ENCODE results near the gene NDUFS6.

NDUFS6 gene

GRCh38 chr5:1765141-1765879, 35.9 kb upstream of the NDUFS6 start:
- Histone ChIP-seq H3K27ac (ENCODE audit: low read depth in 2 of 2, low read length in 2 of 2) (no peak overlapping the region), H3K36me3 (ENCODE audit: control insufficient read depth in 2 of 2, insufficient read depth in 2 of 2, low read length in 2 of 2) (no peaks in the 10 kb centered on the region), H3K27me3 (ENCODE audit: control insufficient read depth in 2 of 2, insufficient read depth in 2 of 2, low read length in 2 of 2) (no peaks in the 10 kb centered on the region), H3K4me1 (ENCODE audit: control insufficient read depth in 2 of 2, insufficient read depth in 2 of 2, low read length in 2 of 2) (no peaks in the 10 kb centered on the region), H3K9me3 (ENCODE audit: control insufficient read depth in 2 of 2, low read length in 2 of 2) (no peaks in the 10 kb centered on the region), H3K9ac (ENCODE audit: low read depth in 1 of 2, low read length in 2 of 2) (no peak overlapping the region), H3K4me3 (ENCODE audit: low read length in 2 of 2) (no peak overlapping the region)

- Histone ChIP-seq H3K9ac (ENCODE audit: low read depth in 1 of 2, low read length in 2 of 2) (no peak overlapping the region), H3K9me3 (ENCODE audit: control insufficient read depth in 2 of 2, low read length in 2 of 2) (no peaks in the 10 kb centered on the region), H3K4me1 (ENCODE audit: control insufficient read depth in 2 of 2, insufficient read depth in 2 of 2, low read length in 2 of 2) (no peaks in the 10 kb centered on the region), H3K4me3 (ENCODE audit: low read length in 2 of 2) (no peak overlapping the region), H3K27ac (ENCODE audit: low read depth in 2 of 2, low read length in 2 of 2) (no peak overlapping the region), H3K36me3 (ENCODE audit: control insufficient read depth in 2 of 2, insufficient read depth in 2 of 2, low read length in 2 of 2) (no peaks in the 10 kb centered on the region), H3K27me3 (ENCODE audit: control insufficient read depth in 2 of 2, insufficient read depth in 2 of 2, low read length in 2 of 2) (no peaks in the 10 kb centered on the region)
Observed at GRCh38 chr5:1765880-1766235, 35.3 kb upstream of the NDUFS6 start.

- H3K9me3 ChIP-seq (ENCODE audit: control insufficient read depth in 2 of 2, low read length in 2 of 2) = no peaks in the 10 kb centered on the region
- no peaks in the 10 kb centered on the region for H3K27me3 ChIP-seq (ENCODE audit: control insufficient read depth in 2 of 2, insufficient read depth in 2 of 2, low read length in 2 of 2)
- no peak overlapping the region for H3K4me3 ChIP-seq (ENCODE audit: low read length in 2 of 2)
- H3K4me1 ChIP-seq (ENCODE audit: control insufficient read depth in 2 of 2, insufficient read depth in 2 of 2, low read length in 2 of 2) = no peaks in the 10 kb centered on the region
- no peak overlapping the region for H3K9ac ChIP-seq (ENCODE audit: low read depth in 1 of 2, low read length in 2 of 2)
- H3K36me3 ChIP-seq (ENCODE audit: control insufficient read depth in 2 of 2, insufficient read depth in 2 of 2, low read length in 2 of 2) = no peaks in the 10 kb centered on the region
- H3K27ac ChIP-seq (ENCODE audit: low read depth in 2 of 2, low read length in 2 of 2) = no peak overlapping the region
Observed at GRCh38 chr5:1767524-1768282, 33.5 kb upstream of the NDUFS6 start.

- Histone ChIP-seq H3K4me3 (ENCODE audit: low read length in 2 of 2) (no peak overlapping the region), H3K4me1 (ENCODE audit: control insufficient read depth in 2 of 2, insufficient read depth in 2 of 2, low read length in 2 of 2) (no peaks in the 10 kb centered on the region), H3K9me3 (ENCODE audit: control insufficient read depth in 2 of 2, low read length in 2 of 2) (no peaks in the 10 kb centered on the region), H3K27me3 (ENCODE audit: control insufficient read depth in 2 of 2, insufficient read depth in 2 of 2, low read length in 2 of 2) (no peaks in the 10 kb centered on the region), H3K36me3 (ENCODE audit: control insufficient read depth in 2 of 2, insufficient read depth in 2 of 2, low read length in 2 of 2) (no peaks in the 10 kb centered on the region), H3K27ac (ENCODE audit: low read depth in 2 of 2, low read length in 2 of 2) (no peak overlapping the region), H3K9ac (ENCODE audit: low read depth in 1 of 2, low read length in 2 of 2) (no peak overlapping the region)
Observed at GRCh38 chr5:1768283-1769000, 32.8 kb upstream of the NDUFS6 start.

- H3K4me1 ChIP-seq (ENCODE audit: control insufficient read depth in 2 of 2, insufficient read depth in 2 of 2, low read length in 2 of 2) = no peaks in the 10 kb centered on the region
Observed at GRCh38 chr5:1769017-1769640, 32.1 kb upstream of the NDUFS6 start.

GRCh38 chr5:1769752-1770442, 31.3 kb upstream of the NDUFS6 start:
- H3K9me3 ChIP-seq (ENCODE audit: control insufficient read depth in 2 of 2, low read length in 2 of 2) = no peaks in the 10 kb centered on the region
- no peaks in the 10 kb centered on the region for H3K36me3 ChIP-seq (ENCODE audit: control insufficient read depth in 2 of 2, insufficient read depth in 2 of 2, low read length in 2 of 2)
- H3K27ac ChIP-seq (ENCODE audit: low read depth in 2 of 2, low read length in 2 of 2) = no peak overlapping the region
- no peak overlapping the region for H3K4me3 ChIP-seq (ENCODE audit: low read length in 2 of 2)
- H3K4me1 ChIP-seq (ENCODE audit: control insufficient read depth in 2 of 2, insufficient read depth in 2 of 2, low read length in 2 of 2) = no peaks in the 10 kb centered on the region
- H3K9ac ChIP-seq (ENCODE audit: low read depth in 1 of 2, low read length in 2 of 2) = no peak overlapping the region
- no peaks in the 10 kb centered on the region for H3K27me3 ChIP-seq (ENCODE audit: control insufficient read depth in 2 of 2, insufficient read depth in 2 of 2, low read length in 2 of 2)

More at GRCh38 chr5:1769017-1769640, 32.1 kb upstream of the NDUFS6 start:
- H3K9me3 ChIP-seq (ENCODE audit: control insufficient read depth in 2 of 2, low read length in 2 of 2) = no peaks in the 10 kb centered on the region
- no peaks in the 10 kb centered on the region for H3K27me3 ChIP-seq (ENCODE audit: control insufficient read depth in 2 of 2, insufficient read depth in 2 of 2, low read length in 2 of 2)
- H3K36me3 ChIP-seq (ENCODE audit: control insufficient read depth in 2 of 2, insufficient read depth in 2 of 2, low read length in 2 of 2) = no peaks in the 10 kb centered on the region
- H3K9ac ChIP-seq (ENCODE audit: low read depth in 1 of 2, low read length in 2 of 2) = no peak overlapping the region
- H3K4me3 ChIP-seq (ENCODE audit: low read length in 2 of 2) = no peak overlapping the region
- no peak overlapping the region for H3K27ac ChIP-seq (ENCODE audit: low read depth in 2 of 2, low read length in 2 of 2)

GRCh38 chr5:1770443-1770802, 30.8 kb upstream of the NDUFS6 start:
- H3K4me1 ChIP-seq (ENCODE audit: control insufficient read depth in 2 of 2, insufficient read depth in 2 of 2, low read length in 2 of 2) = no peaks in the 10 kb centered on the region
- no peaks in the 10 kb centered on the region for H3K27me3 ChIP-seq (ENCODE audit: control insufficient read depth in 2 of 2, insufficient read depth in 2 of 2, low read length in 2 of 2)
- no peaks in the 10 kb centered on the region for H3K36me3 ChIP-seq (ENCODE audit: control insufficient read depth in 2 of 2, insufficient read depth in 2 of 2, low read length in 2 of 2)
- H3K9ac ChIP-seq (ENCODE audit: low read depth in 1 of 2, low read length in 2 of 2) = no peak overlapping the region
- no peaks in the 10 kb centered on the region for H3K9me3 ChIP-seq (ENCODE audit: control insufficient read depth in 2 of 2, low read length in 2 of 2)
- no peak overlapping the region for H3K27ac ChIP-seq (ENCODE audit: low read depth in 2 of 2, low read length in 2 of 2)
- no peak overlapping the region for H3K4me3 ChIP-seq (ENCODE audit: low read length in 2 of 2)

- H3K4me1 ChIP-seq (ENCODE audit: control insufficient read depth in 2 of 2, insufficient read depth in 2 of 2, low read length in 2 of 2) = no peaks in the 10 kb centered on the region
- no peak overlapping the region for H3K9ac ChIP-seq (ENCODE audit: low read depth in 1 of 2, low read length in 2 of 2)
- no peaks in the 10 kb centered on the region for H3K27me3 ChIP-seq (ENCODE audit: control insufficient read depth in 2 of 2, insufficient read depth in 2 of 2, low read length in 2 of 2)
- no peaks in the 10 kb centered on the region for H3K36me3 ChIP-seq (ENCODE audit: control insufficient read depth in 2 of 2, insufficient read depth in 2 of 2, low read length in 2 of 2)
- H3K4me3 ChIP-seq (ENCODE audit: low read length in 2 of 2) = no peak overlapping the region
- no peaks in the 10 kb centered on the region for H3K9me3 ChIP-seq (ENCODE audit: control insufficient read depth in 2 of 2, low read length in 2 of 2)
- H3K27ac ChIP-seq (ENCODE audit: low read depth in 2 of 2, low read length in 2 of 2) = no peak overlapping the region
Observed at GRCh38 chr5:1771149-1772065, 29.8 kb upstream of the NDUFS6 start.

- Histone ChIP-seq H3K27me3 (ENCODE audit: control insufficient read depth in 2 of 2, insufficient read depth in 2 of 2, low read length in 2 of 2) (no peaks in the 10 kb centered on the region), H3K9ac (ENCODE audit: low read depth in 1 of 2, low read length in 2 of 2) (no peak overlapping the region), H3K27ac (ENCODE audit: low read depth in 2 of 2, low read length in 2 of 2) (no peak overlapping the region), H3K9me3 (ENCODE audit: control insufficient read depth in 2 of 2, low read length in 2 of 2) (no peaks in the 10 kb centered on the region), H3K4me3 (ENCODE audit: low read length in 2 of 2) (no peak overlapping the region), H3K4me1 (ENCODE audit: control insufficient read depth in 2 of 2, insufficient read depth in 2 of 2, low read length in 2 of 2) (no peaks in the 10 kb centered on the region), H3K36me3 (ENCODE audit: control insufficient read depth in 2 of 2, insufficient read depth in 2 of 2, low read length in 2 of 2) (no peaks in the 10 kb centered on the region)
Observed at GRCh38 chr5:1772634-1773033, 28.6 kb upstream of the NDUFS6 start.

Measured in mucosa of rectum (tissue), 2 donors.